GOT3 (cell line): ENCODE measurements around the gene LGALSL.

Experiments
- DNase-seq: peaks from one replicate; lab custom pipeline; 2025; ENCODE audit warnings: mixed read lengths; lab: John Stamatoyannopoulos, UW

LGALSL gene

DNA sequence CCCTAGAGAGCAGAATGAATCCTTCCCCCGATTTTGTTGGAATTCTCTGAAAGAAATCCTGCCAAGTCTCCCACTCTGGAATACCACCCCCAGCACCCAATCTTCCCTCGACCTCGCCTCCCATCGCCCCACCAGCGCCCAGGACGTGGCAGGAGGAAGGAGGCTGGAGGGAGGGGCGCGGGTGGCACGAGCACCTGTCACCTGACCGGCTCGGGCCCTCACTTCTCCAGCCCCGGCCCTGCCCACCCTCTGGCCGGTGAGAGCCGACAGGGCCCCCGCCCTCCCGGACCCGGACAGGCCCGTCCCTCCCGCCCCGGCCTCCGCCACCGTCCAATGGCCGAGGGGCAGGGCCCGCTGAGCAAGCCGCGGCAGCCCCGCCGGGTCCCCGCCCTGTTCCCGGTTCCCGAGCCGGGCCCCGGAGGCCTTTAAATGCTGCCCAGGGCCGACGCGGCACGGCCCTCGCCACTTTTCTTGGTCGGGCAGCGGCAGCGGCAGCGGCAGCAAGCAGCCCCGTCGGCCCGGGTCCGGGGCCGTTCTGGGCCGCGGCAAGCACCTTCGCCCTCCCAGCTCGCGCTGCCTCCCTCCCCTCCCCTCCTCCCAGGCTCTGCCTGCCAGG, at the start of gene LGALSL:
Gene LGALSL (plus strand): TSS at position 393 of the 616 bp plus-strand sequence. CDS start 384 bp downstream, outside the sequence.
- DNase-seq, result no peak

DNA sequence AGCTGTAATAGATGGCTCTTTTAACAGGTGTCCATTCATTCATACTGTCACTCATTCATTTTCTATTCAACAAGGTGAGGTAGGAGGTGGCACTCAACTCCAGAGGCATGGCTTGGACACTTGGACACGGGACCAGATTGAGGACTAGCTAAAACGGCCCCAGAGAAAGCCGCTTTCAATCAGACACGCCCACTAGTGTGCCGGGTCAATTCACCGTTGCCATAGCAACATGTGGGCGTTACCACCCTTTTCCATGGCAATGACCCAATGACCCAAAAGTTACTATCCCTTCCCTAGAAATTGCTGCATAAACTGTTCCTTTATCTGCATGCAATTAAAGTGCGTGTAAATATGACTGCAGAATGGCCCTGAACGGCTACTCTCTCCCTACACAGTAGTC, 49.2 kb upstream of the LGALSL start:
- no peak for DNase-seq

DNA sequence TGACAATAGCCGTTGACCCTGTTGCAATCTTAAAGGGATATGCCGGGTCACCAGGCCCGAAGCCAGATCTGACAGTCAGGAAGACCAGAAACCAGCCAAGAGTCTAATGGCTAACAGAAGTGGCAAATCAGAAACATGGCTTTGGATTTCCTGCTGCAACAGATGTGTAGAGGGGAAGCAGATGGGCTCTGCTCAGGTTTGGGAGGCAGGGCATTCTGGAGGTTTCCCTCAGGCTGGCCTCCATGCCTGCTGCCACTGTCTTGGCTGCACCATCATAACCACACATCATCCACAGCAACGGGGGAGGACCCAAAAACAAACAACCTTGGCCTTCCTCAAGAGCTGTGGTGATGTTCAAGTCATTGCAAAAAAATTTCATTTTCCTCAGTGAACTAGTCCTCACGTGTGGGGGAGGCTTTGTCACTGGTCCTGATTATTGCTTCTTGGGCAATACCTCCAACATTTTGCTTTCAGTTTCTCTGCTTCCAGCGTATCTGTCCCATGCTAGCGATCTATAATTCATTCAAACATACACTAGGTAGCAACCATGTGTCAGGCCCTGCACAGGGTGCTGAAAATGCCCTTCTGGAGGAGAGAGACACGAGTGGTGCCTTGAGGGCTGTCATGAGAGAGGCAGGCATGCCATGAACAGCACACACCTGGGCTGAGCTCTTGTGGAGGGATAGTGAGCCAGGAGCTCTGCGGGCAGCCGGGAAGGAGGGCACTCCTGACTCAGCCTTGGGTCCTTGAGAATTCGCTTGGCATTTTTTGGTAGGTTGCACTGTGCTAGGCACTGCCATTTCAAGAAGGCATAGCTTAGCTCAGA, 48.2 kb upstream of the LGALSL start:
- peak; percentile 27 for DNase-seq

DNA sequence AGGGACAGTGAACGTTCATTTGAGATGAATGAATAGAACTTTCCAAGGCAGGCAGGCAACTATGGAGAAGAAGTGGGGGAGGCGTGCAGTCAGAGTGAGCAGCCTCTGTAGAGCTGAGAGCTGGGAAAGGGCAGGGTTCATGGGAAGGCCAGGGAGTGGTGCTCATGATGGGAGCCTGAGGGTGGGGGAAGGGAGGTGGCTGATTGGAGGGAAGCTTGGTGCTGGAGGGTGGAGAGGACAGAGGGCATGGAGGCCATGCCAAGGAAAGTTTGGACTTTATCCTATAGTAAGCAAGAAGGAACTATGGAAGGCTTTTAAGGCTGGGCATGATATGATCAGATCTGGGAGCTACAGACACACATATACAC, 47.6 kb upstream of the LGALSL start:
- DNase-seq, result no peak

DNA sequence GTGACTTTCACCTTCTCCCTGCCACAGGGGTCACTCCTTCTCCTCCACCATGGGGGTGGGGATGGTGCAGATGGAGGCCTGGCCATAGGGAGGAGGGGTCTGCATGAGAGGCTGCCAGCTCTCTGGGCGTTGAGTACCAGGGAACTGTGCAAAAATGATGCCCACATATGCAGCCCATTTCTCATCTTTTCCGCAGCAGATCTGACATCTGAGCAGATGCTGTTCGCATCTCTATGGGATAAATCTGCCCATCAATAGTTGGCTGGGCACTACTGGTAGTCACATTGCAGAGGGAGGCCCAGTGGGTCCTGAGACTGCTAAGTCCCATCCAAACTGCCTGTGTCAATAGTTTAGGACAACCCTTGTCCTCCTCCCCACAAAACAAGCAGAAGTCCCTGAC, 45.9 kb upstream of the LGALSL start:
- no peak for DNase-seq

DNA sequence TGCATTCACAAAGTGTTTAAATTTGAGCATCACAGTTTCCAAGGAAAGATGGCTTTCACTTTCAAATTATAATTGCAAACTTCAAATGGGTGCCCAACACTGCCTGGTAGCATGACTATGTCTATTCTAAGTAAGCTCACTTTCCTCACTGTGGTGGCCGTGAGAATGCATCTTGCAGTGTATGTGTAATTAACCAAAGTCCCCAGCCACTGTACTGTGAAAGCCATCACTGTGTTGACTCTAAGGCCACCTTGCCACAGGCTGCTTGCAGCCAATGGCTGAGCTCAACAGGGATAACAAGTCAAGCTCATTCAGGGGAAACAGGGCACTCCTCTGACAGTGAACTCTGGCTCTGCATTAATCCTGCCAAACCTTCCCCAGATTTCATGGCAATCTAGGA, 43.3 kb upstream of the LGALSL start:
- no peak for DNase-seq

DNA sequence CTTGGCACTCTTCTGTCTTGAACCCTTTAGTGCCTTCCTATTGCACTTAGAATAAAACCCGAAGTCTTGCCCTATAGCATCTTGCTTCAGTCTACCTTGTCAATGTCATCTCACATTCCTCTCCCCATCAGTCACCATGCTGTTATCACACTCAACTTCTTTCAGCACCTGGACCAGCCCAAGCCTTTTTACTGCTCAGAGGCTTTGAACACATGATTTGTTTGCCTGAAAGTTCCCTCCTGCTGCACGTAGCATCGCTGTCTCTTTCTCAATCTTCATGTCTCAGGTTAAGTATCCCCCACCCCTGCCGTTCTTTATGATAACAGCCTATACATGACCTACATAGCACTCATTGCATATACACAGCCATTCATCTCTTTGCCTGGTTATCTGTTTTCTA, 41.3 kb upstream of the LGALSL start:
- DNase-seq, result no peak

DNA sequence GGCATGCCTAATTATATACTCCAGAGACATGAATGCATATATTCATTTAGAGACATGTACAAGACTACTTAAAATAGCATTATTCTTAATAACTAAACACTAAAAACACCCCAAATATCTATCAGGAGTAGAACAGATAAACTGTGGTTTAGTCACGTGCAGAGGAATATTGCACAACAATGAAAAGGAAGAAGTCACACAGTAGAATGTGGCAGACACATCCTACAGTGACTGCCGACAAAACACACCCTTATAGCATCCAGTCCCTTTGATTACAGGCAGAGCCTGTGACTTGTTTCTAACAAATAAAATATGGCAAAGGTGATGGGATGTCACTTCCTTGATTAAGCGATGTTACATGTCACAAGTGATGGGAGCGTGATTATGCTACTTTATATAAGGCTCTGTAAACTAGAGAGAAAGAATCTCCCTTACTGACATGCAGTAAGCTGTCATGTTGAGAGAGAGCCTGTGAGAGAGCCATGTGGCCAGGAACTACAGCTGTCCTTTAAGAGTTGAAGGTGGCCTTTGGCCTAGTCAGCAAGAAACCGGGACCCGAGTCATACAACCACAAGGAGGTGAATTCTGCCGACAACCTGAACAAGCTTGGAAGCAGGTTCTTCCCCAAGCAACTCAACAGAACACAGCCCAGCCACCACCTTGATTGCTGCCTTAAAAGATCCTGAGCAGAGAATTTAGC, 39.1 kb upstream of the LGALSL start:
- DNase-seq, result no peak

DNA sequence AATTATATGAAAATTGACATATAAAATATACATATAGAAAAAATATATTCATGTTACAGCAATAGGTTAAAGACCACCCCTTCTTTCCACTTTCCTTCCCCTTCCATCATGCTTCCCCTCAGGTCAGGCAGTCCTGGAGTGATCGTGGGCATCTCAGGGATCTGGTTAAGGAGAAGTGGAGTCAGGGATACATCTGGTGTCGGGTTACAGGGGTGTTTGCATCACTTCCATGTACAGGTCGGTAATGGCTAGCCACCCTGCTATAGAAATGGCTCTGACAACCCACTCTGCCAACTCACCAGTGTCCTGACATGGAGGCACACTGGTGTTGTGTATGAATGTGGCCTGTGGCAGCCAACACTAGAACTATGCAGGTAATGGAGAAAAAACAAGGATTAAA, 36.3 kb upstream of the LGALSL start:
- no peak for DNase-seq

DNA sequence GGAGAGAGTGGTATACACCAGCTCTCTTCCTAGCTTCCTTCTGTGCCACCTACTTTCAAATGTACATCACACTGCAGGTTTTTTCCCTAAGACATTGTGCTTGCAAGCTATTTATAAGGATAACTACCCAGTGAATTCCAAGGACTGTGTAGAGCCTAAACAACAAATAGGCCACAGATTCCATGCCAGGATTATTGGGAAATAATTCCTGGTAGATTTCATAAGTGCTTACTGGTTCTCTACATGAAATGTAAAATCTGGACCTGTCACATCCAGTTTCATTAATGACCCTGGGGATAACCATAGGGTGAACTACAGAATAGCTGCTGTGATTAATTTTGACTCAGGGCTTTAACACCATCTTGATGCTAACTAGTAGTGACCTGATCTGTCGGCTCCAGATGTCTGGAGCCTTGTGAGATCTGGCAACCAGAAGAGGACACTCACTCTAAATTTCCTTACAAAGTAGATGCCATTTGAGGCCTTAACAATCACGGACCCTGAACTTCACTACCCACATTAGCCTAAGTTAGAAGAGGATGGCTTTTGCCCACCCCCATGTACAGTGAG, 34.3 kb upstream of the LGALSL start:
- DNase-seq, result no peak

DNA sequence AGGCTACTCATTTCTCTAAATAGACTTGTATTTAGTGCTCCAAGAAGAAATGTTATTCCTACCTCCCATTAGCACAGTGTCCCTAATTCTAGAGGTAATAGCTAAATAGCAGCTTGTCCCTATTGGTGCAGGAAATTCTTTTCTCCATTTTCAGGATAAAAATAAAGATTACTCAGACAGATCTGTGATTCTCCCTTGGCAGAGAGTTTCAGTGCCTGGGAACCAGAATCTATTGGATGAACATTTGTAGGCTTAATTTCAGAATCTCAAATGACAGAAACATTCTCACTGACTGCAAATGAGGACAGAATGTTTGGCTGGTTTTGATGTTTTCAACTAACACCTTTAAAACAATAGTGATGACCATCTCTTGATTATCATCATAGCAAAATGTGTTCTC, 33.3 kb upstream of the LGALSL start:
- no peak for DNase-seq

DNA sequence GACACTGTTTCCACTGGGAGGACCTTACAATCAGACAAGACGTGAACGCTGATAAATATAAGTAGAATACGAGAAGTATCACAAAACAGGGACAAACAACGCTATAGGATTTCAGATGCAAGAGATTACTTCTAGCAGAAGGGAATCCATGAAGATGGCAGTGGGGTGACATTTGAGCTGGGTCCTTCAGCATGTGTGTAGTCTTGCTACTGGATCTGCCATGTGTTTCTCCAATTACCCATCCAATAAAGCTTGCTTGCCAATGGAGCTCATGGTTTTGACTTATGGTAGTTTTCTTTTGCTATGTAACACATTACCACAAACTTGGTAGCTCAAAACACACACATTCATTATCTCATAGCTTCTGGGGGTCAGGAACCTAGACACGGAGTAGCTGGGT, 32.8 kb upstream of the LGALSL start:
- DNase-seq, result no peak

DNA sequence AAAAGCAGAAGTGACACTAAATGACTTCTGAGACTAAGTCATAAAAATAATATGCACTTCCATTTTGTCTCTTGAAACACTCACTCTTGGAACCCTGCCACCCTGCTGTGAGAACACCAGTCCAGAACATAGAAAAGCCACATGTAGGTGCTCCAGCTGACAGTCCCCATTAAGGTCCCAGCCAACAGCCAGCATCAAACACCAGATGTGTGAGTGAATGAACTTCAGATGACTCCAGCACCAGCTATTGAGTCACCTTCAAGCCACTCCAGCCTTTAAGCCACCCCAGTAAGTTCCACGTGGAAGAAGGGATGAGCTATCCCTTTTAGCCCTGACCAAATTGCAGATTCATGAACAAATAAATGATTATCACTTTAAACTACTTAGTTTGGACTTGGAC, 31.5 kb upstream of the LGALSL start:
- no peak for DNase-seq

DNA sequence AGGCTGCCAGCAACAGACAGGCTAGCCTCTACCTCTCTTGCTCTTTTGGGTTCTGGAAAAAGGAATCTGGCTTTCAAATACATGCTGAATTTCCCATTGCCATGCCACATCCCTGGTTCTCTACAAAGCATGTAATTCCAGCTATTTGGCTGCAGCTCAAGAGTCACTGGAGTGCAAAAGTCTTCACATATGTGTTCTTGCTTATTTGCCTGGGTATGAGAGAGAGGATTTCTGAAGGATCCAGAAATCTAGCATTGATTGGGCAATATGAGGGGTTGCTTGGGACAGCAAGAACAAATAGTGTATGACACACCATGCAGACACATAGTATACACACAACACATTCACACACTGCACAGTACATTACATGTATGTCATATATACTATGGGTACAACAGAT, 30.7 kb upstream of the LGALSL start:
- no peak for DNase-seq

DNA sequence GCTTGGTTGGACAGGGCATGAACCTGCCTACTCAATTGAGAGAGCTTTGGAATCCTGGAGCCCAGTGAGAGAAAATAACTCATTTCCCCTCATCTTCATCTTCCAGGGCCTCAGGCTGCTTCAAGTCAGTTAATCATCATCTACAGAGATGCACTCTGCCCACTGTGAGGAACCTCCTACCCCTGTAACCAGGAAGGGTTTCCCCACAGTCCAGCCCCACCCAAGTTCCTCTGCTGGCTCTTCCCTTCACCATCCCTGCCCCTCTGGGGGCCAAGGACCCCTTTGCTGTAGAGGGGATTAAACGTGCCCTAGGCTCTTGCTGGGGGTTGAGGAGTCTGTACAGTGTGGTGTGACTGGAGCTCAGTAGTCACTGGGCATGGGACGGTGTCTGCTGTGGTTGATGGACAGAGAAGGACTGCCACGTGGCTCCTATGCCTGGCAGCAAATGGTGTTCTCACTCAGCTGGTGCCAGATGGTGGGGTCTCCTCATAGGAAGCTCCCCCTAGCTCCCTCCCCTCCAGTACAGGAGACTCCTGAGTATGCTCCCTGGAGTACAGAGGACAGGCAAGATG, 29.5 kb upstream of the LGALSL start:
- DNase-seq, result no peak

DNA sequence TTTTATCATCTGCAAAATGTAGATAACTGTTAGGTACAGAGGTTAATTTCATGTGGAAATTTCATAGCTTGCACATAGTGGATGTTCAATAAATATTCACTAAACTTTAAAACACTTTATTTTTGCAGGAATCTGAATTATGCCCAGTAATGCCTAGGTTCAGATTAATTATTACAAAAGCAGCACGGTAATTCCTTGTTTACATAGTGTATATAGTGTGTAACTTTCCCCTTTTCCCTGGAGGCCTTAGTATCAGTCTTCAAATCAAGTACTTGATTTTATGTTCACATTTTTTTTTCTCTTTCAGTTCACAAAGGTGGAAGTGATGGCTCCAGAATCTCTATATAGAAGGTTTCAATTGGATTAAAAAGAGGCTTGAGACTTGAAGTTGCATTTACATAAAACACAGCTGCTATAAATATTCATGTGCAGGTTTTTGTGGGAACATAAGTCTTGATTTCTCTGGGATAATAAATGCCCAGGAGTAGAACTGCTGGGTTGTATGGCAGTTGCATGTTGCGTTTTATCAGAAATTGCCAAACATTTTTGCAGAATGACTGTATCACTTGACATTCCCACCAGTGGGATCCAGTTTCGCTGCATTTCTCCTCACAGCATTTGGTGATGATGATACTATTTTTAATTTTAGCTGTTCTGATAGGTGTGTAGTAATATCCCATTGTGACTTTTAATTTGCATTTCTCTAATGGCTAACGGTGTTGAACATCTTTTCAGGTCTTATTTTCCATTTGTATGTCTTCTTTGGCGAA, 27.6 kb upstream of the LGALSL start:
- no peak for DNase-seq

DNA sequence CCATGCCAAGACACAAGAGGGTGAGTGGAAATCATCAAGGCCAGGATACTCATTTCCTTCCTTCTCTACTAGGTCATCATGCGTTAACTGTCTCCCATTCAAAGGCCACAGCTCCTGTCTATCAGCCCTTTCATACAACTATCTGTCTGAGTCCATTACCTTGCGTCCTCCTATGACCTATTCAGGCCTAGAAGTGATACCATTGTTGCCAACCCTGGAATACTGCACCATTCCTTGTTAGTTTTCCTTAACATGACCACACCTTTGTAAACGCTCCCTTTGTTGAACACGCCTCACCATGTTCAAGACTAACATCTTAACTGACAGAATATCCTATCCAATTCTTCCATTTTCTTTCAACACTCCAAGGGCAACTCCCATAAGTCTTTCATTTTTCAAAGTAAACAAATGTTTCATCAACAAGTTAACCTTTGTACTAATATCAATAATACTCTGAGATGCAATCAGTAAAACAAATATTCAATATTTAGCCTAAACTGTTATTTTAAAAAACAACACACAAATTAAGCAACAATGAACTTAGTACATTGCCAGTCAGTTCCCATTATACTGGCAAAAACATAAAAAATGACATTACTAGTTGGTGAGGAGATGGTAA, 19.8 kb upstream of the LGALSL start:
- no peak for DNase-seq

DNA sequence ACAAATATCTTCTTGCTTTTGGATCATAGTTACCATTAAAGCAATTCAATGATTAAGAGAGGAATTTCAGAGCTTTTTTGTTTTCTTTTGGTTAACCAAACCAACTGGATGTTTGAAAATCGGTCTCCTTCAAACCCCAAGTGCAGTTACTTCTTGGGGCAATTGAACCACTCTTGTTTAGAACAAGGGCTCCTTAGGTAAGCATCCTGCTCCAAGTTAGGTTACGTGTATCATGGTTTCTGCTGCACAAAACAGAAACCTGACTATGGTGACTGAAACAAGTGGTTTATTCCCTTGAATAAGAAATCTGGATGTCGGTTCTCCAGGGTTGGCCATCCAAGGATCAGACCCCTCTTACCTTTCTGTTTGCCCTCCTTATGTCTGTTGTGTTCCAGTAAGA, 16.1 kb upstream of the LGALSL start:
- DNase-seq, result no peak

DNA sequence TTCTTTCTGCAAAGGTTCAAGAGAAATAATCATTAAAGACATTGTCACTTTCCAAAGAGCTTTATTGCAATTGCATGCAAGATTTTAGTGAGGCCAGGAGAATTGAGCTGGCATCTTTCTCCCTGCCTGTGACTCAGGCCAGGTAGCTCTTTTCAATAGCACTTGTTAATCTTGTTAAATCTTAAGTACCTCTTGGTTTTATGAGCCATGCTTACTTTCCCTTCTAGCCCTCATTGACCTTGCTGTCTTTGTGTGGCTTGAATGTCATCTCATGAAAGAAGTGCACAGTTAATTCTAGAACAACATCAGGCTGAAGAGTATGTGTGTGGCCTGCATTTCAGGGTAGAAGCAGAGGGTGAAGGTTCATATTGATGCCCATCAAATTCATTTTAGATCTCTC, 14.8 kb upstream of the LGALSL start:
- no peak for DNase-seq

DNA sequence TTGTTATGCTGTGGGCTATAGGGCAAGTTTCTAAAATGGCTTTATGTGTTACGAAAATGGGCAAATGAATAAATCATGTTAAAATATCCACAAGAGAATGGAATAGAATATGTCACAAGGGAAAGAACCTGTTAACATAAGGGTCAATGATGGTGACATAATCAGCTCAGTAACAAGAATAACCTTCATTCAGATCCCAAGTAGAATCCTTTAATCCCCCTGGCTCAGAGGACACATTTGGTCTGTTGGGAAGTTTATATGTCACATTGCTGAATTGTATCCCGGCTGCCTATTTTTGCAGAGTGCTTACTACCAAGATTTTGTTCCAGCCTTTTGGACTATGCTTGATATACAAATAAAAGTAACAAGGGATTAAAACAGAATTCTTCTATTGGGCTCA, 13.1 kb upstream of the LGALSL start:
- DNase-seq, result no peak

DNA sequence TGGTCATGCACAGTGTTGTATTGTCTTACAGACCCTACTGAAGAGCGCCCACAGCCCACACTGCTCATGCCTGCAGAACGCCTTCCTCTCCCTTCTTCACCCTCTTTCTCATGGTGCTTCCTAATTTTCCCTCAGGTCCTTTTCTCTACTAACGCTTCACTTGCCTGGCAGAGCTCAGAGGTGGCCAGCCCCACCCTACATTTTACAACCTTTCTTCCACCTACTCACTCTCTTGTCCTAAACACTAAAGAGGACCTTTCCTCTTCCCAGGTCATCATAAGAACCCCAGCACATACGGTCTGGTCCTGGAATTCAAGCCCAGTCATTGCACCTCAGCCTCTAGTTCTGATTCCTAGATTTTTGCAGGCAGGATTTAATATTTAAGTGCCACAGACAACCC, 11.7 kb upstream of the LGALSL start:
- no peak for DNase-seq
